CD4-positive, alpha-beta T cell (primary cell): ENCODE measurements around the gene TMPRSS3. TPM values are rescaled to one million over a fixed set of nuclear protein-coding genes. Genes with fewer than 3 reads are reported as not detected.
A peak's percentile ranks its signal among the peaks of the same experiment; 100 is the strongest.

Experiments used
- ATAC-seq: fragments of 200-7000 bp; cut with Tn5 transposase; one replicate; pipeline ENCODE4 v1.10.0; 2022; ENCODE audit warnings: mild to moderate bottlenecking; ENCODE audit not compliant: poor library complexity
- CTCF ChIA-PET: fragments of 350-600 bp; sonication (Branson Sonifier 250); formaldehyde crosslinking; loops from one replicate; lab custom pipeline; 2021; ENCODE audit warnings: antibody characterized with exemption, inconsistent platforms; lab: Charles Lee
- POLR2A ChIA-PET: fragments of 350-600 bp; sonication (Branson Sonifier 250); formaldehyde crosslinking; loops from one replicate; lab custom pipeline; 2021; ENCODE audit warnings: antibody characterized with exemption, inconsistent platforms; lab: Charles Lee
- DNase-seq, 14 experiments: peaks; one replicate each; pipeline ENCODE4 v3.0.0-alpha.2; 2013 to 2020; ENCODE audit warnings: mixed read lengths in 2 of 14
- H3K27ac ChIP-seq, 2 donors: one replicate each; pipeline versions ENCODE4 v1.5.1 to v1.7.0; 2013; ENCODE audit warnings: low read length in 2 of 2, low read depth in 1 of 2, mild to moderate bottlenecking in 1 of 2
- H3K27me3 ChIP-seq, 2 experiments: 1 replicate in 1 of 2; 2 replicates in 1 of 2; pipeline versions ENCODE4 v1.6.1 to v1.7.0; 2013; ENCODE audit warnings: low read length in 2 of 2, control low read depth in 1 of 2, mild to moderate bottlenecking in 1 of 2, moderate library complexity in 1 of 2; ENCODE audit not compliant: insufficient read depth in 2 of 2, control insufficient read depth in 1 of 2
- H3K36me3 ChIP-seq: one replicate; pipeline ENCODE4 v1.6.1; 2013; ENCODE audit warnings: low read length, control low read depth; ENCODE audit not compliant: insufficient read depth
- H3K4me1 ChIP-seq: one replicate; pipeline ENCODE4 v1.6.1; 2013; ENCODE audit warnings: low read length, control low read depth; ENCODE audit not compliant: insufficient read depth
- H3K4me3 ChIP-seq: one replicate; pipeline ENCODE4 v1.5.1; 2013; ENCODE audit warnings: mild to moderate bottlenecking, low read length, moderate library complexity
- H3K9me3 ChIP-seq, 2 experiments: 1 replicate in 1 of 2; 2 replicates in 1 of 2; pipeline versions ENCODE4 v1.6.1 to v1.7.0; 2013; ENCODE audit warnings: low read length in 2 of 2, mild to moderate bottlenecking in 2 of 2, control low read depth in 1 of 2, moderate library complexity in 1 of 2; ENCODE audit not compliant: control insufficient read depth in 1 of 2, insufficient read depth in 1 of 2
- H3K27ac Mint-ChIP-seq: one replicate; pipeline ENCODE4 v1.8.0; 2020; ENCODE audit warnings: mixed read lengths
- H3K27me3 Mint-ChIP-seq: one replicate; pipeline ENCODE4 v1.8.0; 2021; ENCODE audit warnings: mixed read lengths
- H3K36me3 Mint-ChIP-seq: one replicate; pipeline ENCODE4 v1.8.0; 2021; ENCODE audit warnings: low read depth, mixed read lengths
- H3K4me1 Mint-ChIP-seq: one replicate; pipeline ENCODE4 v1.8.0; 2021; ENCODE audit warnings: low read depth, mixed read lengths
- H3K4me3 Mint-ChIP-seq: one replicate; pipeline ENCODE4 v1.8.0; 2020; ENCODE audit warnings: mild to moderate bottlenecking, mixed read lengths
- H3K9me3 Mint-ChIP-seq: one replicate; pipeline ENCODE4 v1.8.0; 2020; ENCODE audit warnings: mixed read lengths
- intact Hi-C, 2 experiments: fragments of 100-400 bp; cut with DNase I in 1 of 2; cut with micrococcal nuclease in 1 of 2; formaldehyde crosslinking; loops; one replicate each; pipeline versions ENCODE4 v1.15.1 to v1.9.0; 2023 to 2025; cut with DNase I, micrococcal nuclease
- total RNA-seq, 174 experiments: library from RNA in 2 of 174; stranded (reverse) in 2 of 174; gene quantifications; one replicate each; pipeline ENCODE4 v1.2.3 and lab custom pipeline; 2021 to 2026
- TF ChIP-seq, protein P1 (sequence below): fragments of 200-600 bp; IDR thresholded peaks from one replicate; pipeline ENCODE4 v1.8.0; 2022; ENCODE audit warnings: antibody characterized with exemption, mild to moderate bottlenecking

Gene TMPRSS3
- total RNA-seq, 2 experiments from 2014 or later, result 1.5 TPM

DNA sequence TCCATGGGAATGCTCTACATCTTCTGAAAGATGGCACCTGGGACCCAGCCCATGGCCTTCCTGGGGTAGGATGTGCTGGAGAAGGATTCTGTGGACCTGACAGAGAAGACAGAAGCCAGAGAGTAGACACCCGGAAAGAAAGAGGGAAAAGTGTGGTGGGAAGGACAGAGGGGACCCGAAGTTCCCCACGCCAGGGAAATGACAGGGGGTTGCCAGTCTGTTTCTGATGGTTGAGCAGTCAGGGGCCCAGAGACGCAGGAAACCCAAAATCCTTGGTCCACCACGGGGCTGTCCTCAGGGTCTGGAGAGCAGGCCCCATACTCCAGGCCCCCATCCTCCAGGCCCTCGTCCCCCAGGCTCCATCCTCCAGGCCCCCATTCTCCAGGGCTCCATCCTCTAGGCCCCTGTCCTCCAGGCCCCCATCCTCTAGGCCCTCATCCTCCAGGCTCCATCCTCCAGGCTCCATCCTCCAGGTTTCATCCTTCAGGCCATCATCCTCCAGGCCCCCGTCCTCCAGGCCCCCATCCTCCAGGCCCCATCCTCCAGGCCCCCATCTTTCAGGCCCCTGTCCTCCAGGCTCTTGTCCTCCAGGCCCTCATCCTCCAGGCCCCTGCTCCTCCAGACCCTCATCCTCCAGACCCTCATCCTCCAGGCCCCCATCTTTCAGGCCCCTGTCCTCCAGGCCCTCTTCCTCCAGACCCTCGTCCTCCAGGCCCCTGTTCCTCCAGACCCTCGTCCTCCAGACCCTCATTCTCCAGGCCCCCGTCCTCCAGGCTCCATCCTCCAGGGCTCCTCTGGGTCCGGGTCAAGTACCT is 44.0 kb downstream of the TMPRSS3 start:
- DNase-seq (peak in 1 of 14 experiments; percentile 25), ATAC-seq (no peak)
- Histone ChIP-seq H3K27me3 (no peaks in the 10 kb centered on the region), H3K9me3 (peaks cover 0 to 8% of the 10 kb centered on the region in 2 experiments), H3K4me3 (no peak overlapping the region), H3K36me3 (no peaks in the 10 kb centered on the region), H3K27ac (no peak overlapping the region), H3K4me1 (no peaks in the 10 kb centered on the region)
- Mint-ChIP-seq H3K36me3 (no peaks in the 10 kb centered on the region), H3K27ac (no peak overlapping the region), H3K27me3 (no peaks in the 10 kb centered on the region), H3K4me1 (no peaks in the 10 kb centered on the region), H3K9me3 (peaks cover 7% of the 10 kb centered on the region), H3K4me3 (no peak overlapping the region)
- ChIA-PET CTCF (no interaction called here), POLR2A (no interaction called here)
- intact Hi-C loops, result no loop called here
- TF ChIP-seq, protein P1, sequence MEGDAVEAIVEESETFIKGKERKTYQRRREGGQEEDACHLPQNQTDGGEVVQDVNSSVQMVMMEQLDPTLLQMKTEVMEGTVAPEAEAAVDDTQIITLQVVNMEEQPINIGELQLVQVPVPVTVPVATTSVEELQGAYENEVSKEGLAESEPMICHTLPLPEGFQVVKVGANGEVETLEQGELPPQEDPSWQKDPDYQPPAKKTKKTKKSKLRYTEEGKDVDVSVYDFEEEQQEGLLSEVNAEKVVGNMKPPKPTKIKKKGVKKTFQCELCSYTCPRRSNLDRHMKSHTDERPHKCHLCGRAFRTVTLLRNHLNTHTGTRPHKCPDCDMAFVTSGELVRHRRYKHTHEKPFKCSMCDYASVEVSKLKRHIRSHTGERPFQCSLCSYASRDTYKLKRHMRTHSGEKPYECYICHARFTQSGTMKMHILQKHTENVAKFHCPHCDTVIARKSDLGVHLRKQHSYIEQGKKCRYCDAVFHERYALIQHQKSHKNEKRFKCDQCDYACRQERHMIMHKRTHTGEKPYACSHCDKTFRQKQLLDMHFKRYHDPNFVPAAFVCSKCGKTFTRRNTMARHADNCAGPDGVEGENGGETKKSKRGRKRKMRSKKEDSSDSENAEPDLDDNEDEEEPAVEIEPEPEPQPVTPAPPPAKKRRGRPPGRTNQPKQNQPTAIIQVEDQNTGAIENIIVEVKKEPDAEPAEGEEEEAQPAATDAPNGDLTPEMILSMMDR, result no peak

DNA sequence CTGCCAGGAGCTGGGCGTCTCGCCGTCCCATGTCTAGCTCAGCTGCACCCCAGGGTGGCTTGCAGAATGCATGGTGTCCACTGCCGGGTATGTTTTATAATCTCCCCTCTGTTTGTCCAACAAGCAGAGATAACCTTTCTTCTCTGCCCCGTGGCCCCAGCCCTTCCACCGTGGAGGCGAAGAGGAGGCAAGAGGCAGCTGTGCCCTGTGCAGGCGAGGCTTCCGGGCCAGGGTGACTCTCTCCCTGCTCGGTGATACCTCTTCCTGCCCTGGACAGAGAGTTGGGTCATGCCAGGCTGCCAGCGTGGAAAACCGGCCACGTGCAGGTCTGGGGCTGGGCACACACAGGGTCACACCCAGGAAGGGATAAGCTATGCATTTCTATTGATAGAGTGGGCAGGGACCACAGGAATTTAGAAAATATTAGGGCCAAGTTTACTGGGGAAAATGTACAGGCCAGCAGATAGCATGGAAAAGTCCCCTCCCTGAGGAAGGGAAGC is 44.9 kb downstream of the TMPRSS3 start, which contains the start of gene TFF2:
TSS of gene TFF2 (minus strand) at position 68 of the 500 bp plus-strand sequence. CDS start at position 31, 37 bp downstream.
- no peak within 1 kb of the TSS for H3K27ac Mint-ChIP-seq

DNA sequence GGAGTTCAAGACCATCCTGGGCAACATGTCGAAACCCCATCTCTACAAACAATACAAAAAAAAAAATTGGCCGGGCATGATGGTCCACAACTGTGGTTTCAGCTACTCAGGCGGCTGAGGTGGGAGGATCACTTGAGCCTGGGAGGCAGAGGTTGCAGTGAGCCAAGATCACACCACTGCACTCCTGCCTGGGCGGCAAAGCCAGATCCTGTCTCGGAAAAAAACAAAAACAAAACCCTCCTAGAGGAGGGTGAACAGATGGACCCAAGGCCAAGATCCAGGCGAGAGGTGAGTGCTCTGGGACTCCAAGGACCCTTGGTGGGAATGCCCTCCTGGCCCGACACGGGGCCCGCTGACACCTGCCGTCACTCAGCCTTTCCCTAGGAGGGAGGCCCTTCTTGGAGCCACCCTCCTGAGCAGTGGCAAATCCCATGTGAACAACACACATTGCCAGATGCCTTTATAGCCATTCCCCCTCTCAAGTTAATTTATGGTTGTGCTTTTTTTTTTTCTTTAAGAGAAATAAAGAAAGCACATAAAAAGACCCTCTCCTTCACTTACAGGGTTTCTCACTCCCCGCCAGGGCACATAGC is 45.4 kb downstream of the TMPRSS3 start:
- CTCF ChIA-PET, result no interaction called here

More for the DNA sequence above, 44.9 kb downstream of the TMPRSS3 start, which contains the start of gene TFF2:
- DNase-seq (peak in 1 of 14 experiments; percentile 22), ATAC-seq (no peak)
- intact Hi-C loops, result no loop called here
- TF ChIP-seq, protein P1, result no peak
- Histone ChIP-seq H3K4me3 (no peak within 1 kb of the TSS), H3K27ac (no peak within 1 kb of the TSS), H3K27me3 (no peaks in the 10 kb centered on the region), H3K36me3 (no peaks in the 10 kb centered on the region), H3K9me3 (peaks cover 0 to 8% of the 10 kb centered on the region in 2 experiments), H3K4me1 (no peaks in the 10 kb centered on the region)
- no peaks in the 10 kb centered on the region for H3K27me3 Mint-ChIP-seq
- no peaks in the 10 kb centered on the region for H3K4me1 Mint-ChIP-seq
- no peak within 1 kb of the TSS for H3K4me3 Mint-ChIP-seq
- no peaks in the 10 kb centered on the region for H3K36me3 Mint-ChIP-seq
- H3K9me3 Mint-ChIP-seq, result peaks cover 7% of the 10 kb centered on the region
- ChIA-PET CTCF (no interaction called here), POLR2A (no interaction called here)

More for the DNA sequence above, 45.4 kb downstream of the TMPRSS3 start:
- Histone ChIP-seq H3K4me1 (no peaks in the 10 kb centered on the region), H3K4me3 (no peak overlapping the region), H3K9me3 (peaks cover 0 to 6% of the 10 kb centered on the region in 2 experiments), H3K27ac (no peak overlapping the region), H3K27me3 (no peaks in the 10 kb centered on the region), H3K36me3 (no peaks in the 10 kb centered on the region)
- POLR2A ChIA-PET, result no interaction called here
- H3K27ac Mint-ChIP-seq, result no peak overlapping the region
- DNase-seq (peak in 1 of 14 experiments; percentile 16), ATAC-seq (no peak)
- no peaks in the 10 kb centered on the region for H3K36me3 Mint-ChIP-seq
- H3K4me1 Mint-ChIP-seq, result no peaks in the 10 kb centered on the region
- H3K27me3 Mint-ChIP-seq, result no peaks in the 10 kb centered on the region
- intact Hi-C loops, result no loop called here
- TF ChIP-seq, protein P1, result no peak
- peaks cover 3% of the 10 kb centered on the region for H3K9me3 Mint-ChIP-seq
- H3K4me3 Mint-ChIP-seq, result no peak overlapping the region
